Erythroblast (primary cell): ENCODE measurements around the gene ILF2.
"Not testable (repeated sequence)": the region's sequence is repeated elsewhere in the genome, so short reads cannot be mapped to it uniquely, and the experiment has no call there.

ENCODE experiments used
- DNase-seq, 2 experiments: peaks; one replicate each; lab custom pipeline; 2025; lab: John Stamatoyannopoulos, UW
- GATA1 ChIP-seq: IDR thresholded peaks from 2 replicates; pipeline ENCODE4 v1.6.1; 2011; ENCODE audit warnings: low read depth, mild to moderate bottlenecking, control low read depth, low read length, moderate library complexity
- POLR2A ChIP-seq: IDR thresholded peaks from 2 replicates; pipeline ENCODE4 v1.6.1; 2011; ENCODE audit warnings: mild to moderate bottlenecking, low read length

ILF2 gene

DNA sequence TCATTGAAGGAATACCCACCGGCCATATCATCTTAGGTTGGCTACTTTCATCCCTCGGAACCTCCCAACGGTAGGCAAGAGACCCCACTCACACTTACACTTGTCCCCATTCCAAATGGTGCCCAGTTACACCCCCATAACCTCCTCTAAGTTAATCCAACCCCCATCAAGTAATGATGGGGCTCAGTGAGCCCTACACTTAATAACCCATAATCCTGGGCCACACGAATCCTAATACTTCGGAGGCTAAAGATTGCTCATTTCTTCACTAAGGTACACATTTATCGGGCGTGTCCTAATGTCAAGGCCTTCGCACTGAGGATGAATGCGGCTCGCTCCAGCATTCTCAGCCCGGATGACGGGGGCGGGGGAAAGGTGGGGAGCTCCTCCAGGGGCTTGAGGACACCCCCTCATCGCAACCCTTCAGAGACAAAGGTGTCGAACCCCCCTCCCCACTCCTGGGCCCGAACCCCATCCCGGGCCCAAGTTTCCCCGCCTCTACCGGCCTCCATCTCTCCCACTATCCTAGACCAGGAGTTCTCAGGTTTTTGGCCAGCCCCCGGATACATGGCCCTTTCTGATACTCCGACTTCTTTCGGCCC lies 435 bp downstream of the ILF2 start:
- TF ChIP-seq POLR2A = no peak
- TF ChIP-seq GATA1 = no peak
- DNase-seq = peak; percentile 54 to 65

DNA sequence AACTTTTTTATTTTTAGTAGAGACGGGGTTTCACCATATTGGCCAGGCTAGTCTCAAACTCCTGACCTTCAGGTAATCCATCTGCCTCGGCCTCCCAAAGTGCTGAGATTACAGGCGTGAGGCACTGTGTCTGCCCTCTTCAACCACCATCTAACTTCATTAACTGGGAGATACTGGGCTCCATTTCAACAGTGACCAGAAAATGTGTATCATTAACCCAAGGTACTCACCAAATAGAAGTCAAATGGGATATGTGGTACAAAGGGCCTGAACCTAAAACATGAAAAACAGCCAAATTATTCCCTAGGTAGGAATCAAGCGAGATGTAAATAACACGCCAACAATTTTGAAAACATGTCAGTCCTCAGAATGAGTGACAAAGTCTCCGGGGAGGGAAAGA lies 1.2 kb downstream of the ILF2 start:
- DNase-seq = no peak
- TF ChIP-seq POLR2A = no peak
- TF ChIP-seq GATA1 = no peak

DNA sequence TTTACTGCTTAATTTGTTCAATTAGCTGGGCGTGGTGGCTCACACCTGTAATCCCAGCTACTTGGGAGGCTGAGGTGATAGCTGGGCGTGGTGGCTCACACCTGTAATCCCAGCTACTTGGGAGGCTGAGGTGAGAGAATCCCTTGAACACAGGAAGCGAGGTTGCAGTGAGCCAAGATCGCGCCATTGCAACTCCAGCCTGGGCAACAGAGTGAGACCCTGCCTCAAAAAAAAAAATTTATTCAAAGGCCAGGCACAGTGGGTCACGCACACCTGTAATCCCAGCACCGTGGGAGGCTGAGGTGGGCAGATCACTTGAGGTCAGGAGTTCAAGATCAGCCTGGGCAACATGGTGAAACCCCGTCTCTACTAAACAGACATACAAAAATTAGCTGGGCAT lies 2.1 kb downstream of the ILF2 start:
- not testable (repeated sequence) for DNase-seq

- TF ChIP-seq GATA1 (no peak), POLR2A (no peak)
- DNase-seq = no peak
These were observed 3.4 kb downstream of the ILF2 start for GRCh38 chr1:153667439-153667838.

GRCh38 chr1:153663211-153663610 lies 7.6 kb downstream of the ILF2 start:
- DNase-seq = no peak
- TF ChIP-seq GATA1 (no peak), POLR2A (no peak)

DNA sequence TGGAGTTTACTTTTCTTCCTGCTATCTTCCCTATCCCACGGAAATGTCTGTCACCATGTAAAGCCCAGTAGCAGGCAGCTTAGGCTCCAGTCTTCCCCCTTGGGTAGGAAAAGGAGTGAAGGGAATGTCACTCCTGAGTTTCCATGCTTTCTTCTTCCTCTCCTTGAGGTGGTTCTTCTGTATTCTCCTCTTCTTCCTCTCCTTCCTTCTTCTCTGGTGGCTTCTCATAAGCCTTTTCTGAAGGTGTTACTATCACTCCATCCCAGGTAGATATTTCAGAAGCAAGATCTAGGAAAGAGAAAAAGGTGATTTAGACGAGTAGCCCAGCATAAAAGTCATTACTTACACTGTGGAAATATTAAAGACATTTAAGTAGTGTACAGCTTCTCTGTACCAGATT lies 8.5 kb downstream of the ILF2 start:
- TF ChIP-seq POLR2A (no peak), GATA1 (no peak)
- no peak for DNase-seq

GRCh38 chr1:153661111-153661708 lies 9.6 kb downstream of the ILF2 start:
- TF ChIP-seq GATA1 (no peak), POLR2A (no peak)
- DNase-seq = no peak

DNA sequence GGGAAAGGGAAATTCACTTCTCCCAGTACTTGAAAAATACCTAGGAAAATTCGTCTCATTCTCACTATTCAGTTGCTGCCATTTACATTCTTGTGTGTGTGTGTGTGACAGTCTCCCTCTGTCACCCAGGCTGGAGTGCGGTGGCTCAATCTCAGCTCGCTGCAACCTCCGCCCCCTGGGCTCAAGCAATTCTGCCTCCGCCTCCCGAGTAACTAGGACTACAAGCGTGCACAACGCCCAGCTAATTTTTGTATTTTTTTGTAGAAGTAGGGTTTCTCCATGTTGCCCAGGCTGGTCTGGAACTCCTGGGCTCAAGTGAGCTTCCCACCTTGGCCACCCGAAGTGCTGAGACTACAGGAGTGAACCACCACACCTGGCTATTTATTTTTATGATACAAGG lies 11.1 kb downstream of the ILF2 start:
- TF ChIP-seq GATA1 (no peak), POLR2A (no peak)
- no peak for DNase-seq

GRCh38 chr1:153659175-153659534 lies 11.6 kb downstream of the ILF2 start:
- TF ChIP-seq POLR2A (no peak), GATA1 (no peak)
- no peak for DNase-seq

DNA sequence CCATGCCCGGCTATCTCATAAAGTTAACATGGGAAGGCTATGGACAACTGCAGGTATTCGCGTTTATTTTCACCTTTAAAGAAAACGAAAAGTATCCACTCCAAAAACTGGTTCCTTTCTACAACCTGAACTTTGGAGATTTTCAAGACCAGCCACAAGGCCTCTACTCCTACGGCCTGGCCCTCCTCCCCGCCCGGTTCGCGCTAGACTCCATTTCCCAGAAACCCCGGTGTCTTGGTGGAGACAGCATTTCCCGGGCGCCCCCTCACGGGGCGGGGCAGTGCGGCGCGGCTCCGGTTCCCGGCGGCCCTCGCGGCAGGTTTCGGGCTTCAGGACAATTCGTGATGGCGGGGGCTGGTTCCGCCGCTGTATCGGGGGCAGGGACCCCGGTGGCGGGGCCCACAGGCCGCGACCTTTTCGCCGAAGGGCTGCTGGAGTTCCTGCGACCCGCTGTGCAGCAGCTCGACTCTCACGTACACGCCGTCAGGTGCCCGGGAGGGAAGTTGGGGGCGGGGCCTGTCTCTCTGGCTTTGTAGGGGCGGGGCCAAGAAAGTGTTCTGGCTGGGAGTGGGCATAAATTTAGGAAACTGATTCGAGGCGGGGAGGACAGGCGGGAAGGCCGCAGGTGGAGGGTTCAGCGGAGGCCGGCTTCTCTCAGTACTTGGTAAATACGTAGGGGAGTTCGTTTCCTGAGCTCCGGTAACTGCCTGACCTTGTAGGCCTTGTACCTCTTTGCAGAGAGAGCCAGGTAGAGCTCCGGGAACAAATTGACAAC lies 12.2 kb downstream of the ILF2 start, which contains the start of gene SNAPIN:
TSS of gene SNAPIN (plus strand) at position 304 of the 775 bp plus-strand sequence. CDS start at position 345, 41 bp downstream.
- peak; percentile 69 for TF ChIP-seq POLR2A
- TF ChIP-seq GATA1 = no peak
- DNase-seq = peak; percentile 91 to 93

DNA sequence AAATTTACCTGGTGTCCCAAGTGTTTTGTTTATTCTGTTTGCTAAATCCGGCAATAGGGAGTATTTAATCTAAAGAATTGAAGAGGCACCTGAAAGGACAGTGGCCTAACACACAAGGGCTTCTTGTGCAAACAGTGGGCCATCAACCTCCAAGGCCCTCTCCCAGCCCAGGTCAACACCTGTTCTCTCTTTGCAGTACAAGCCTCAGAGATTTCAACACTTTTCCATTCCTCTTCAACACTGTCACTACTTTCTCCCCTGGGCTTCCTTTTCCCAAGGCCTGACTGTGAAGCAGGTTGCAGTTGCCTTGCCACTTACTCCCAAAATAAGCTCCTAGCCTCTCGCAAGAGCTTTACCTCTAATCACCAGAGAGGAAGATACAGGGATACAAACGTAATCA lies 15.5 kb downstream of the ILF2 start:
- no peak for TF ChIP-seq GATA1
- TF ChIP-seq POLR2A = no peak

GRCh38 chr1:153652805-153653500 lies 17.8 kb downstream of the ILF2 start:
- TF ChIP-seq POLR2A = no peak
- TF ChIP-seq GATA1 = no peak

More for the DNA sequence above, 15.5 kb downstream of the ILF2 start:
- DNase-seq = no peak

DNA sequence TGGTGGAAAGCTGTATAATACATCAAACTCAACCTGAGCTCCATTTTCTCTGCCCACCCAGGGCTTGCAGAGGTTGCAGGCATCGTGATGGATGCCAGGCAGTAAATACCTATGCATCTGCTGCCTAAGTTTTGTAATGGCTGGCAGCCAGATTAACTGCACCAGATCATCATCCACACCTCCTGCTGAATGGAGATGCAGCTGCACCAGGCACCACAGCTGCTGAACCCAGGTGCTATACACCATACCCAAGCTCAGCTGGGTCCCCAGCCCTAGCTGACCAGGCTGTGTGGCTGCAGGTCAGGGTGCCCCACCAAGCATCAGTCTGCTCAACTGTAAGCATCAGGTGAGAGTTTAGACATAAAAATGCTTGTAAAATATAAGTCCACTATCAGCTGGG lies 19.0 kb downstream of the ILF2 start:
- no peak for TF ChIP-seq POLR2A
- no peak for TF ChIP-seq GATA1
- no peak for DNase-seq

More at GRCh38 chr1:153652805-153653500, 17.8 kb downstream of the ILF2 start:
- DNase-seq = no peak

- DNase-seq = no peak
- TF ChIP-seq GATA1 (no peak), POLR2A (no peak)
These were observed 20.9 kb downstream of the ILF2 start for GRCh38 chr1:153649863-153650235.
